ENCODE data around the gene CCDC40.

The CCDC40 gene

GRCh38 chr17:79994602-79995001 lies 41.8 kb upstream of the CCDC40 start:
- no peak for TF ChIP-seq CTCF (IDR thresholded peaks at IDR 0.05; ENCODE audit: low read depth, low read length, missing control alignments)
- no peak for DNase-seq (ENCODE audit: extremely low read depth, low read depth)
- no peak overlapping the region for H3K4me3 ChIP-seq (replicated peaks; ENCODE audit: low read depth, low read length)

GRCh38 chr17:79995696-79996095 lies 40.7 kb upstream of the CCDC40 start:
- TF ChIP-seq CTCF (IDR thresholded peaks at IDR 0.05; ENCODE audit: low read depth, low read length, missing control alignments) = no peak
- DNase-seq (ENCODE audit: extremely low read depth, low read depth) = no peak
- no peak overlapping the region for H3K4me3 ChIP-seq (replicated peaks; ENCODE audit: low read depth, low read length)

GRCh38 chr17:79996291-79996690 lies 40.2 kb upstream of the CCDC40 start:
- TF ChIP-seq CTCF (IDR thresholded peaks at IDR 0.05; ENCODE audit: low read depth, low read length, missing control alignments) = no peak
- DNase-seq (ENCODE audit: extremely low read depth, low read depth) = no peak
- H3K4me3 ChIP-seq (replicated peaks; ENCODE audit: low read depth, low read length) = no peak overlapping the region

GRCh38 chr17:79997011-79997660 lies 39.3 kb upstream of the CCDC40 start:
- TF ChIP-seq CTCF (IDR thresholded peaks at IDR 0.05; ENCODE audit: low read depth, low read length, missing control alignments) = no peak
- no peak overlapping the region for H3K4me3 ChIP-seq (replicated peaks; ENCODE audit: low read depth, low read length)
- DNase-seq (ENCODE audit: extremely low read depth, low read depth) = no peak

- DNase-seq (ENCODE audit: extremely low read depth, low read depth) = no peak
- no peak for TF ChIP-seq CTCF (IDR thresholded peaks at IDR 0.05; ENCODE audit: low read depth, low read length, missing control alignments)
- no peak overlapping the region for H3K4me3 ChIP-seq (replicated peaks; ENCODE audit: low read depth, low read length)
Measured at GRCh38 chr17:80000136-80000535, 36.3 kb upstream of the CCDC40 start.

- no peak for DNase-seq (ENCODE audit: extremely low read depth, low read depth)
- no peak for TF ChIP-seq CTCF (IDR thresholded peaks at IDR 0.05; ENCODE audit: low read depth, low read length, missing control alignments)
- no peak overlapping the region for H3K4me3 ChIP-seq (replicated peaks; ENCODE audit: low read depth, low read length)
Measured at GRCh38 chr17:80000981-80001775, 35.3 kb upstream of the CCDC40 start.

Measured in HFF-Myc (cell line).